ENCODE data around the gene KY.

KY gene

GRCh38 chr3:134667956-134668355, 17.1 kb upstream of the KY start:
- DNase-seq (ENCODE audit: low read depth, low spot score), result no peak

GRCh38 chr3:134667406-134667805, 16.6 kb upstream of the KY start:
- no peak for DNase-seq (ENCODE audit: low read depth, low spot score)

DNA sequence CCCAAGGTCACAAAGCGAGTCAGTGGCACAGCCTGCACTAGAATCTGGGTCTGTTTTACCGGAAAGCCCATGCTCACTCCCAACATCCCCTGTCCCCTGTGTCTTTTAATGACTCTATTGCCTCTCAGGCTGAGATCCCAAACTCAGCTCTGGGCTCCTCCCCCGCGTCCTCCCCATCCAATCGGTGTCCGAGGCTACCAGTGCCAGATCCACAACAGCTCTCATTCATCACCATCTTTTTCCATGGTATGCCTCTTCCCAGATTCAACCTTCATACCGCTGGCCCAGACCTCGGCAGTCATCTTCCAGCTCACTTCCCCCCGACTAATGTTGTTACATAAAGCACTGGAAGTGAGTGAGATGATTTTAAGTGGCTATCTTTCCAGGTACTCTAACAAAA, 16.1 kb upstream of the KY start:
- no peak for DNase-seq (ENCODE audit: low read depth, low spot score)

DNA sequence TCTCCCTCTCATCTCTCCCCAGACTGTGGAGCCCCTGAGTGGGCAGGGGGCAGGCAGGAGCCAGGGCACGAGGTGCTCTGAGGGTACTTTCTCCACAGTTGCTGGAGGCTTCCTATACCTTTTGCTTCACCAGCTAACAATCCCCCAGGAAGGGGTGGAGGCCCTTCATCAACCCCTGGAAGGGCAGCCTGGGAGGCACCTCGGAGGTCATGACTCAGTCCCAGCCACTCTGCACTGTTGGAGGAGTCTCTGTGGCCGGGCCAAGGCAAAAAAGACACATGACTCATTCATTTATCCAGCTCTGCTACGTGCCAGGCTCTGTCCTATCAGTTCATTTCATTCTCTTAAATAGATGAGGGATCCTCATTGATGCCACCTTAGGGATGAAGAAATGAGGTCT, 15.6 kb upstream of the KY start:
- DNase-seq (ENCODE audit: low read depth, low spot score), result no peak

GRCh38 chr3:134666052-134666451, 15.2 kb upstream of the KY start:
- DNase-seq (ENCODE audit: low read depth, low spot score), result no peak

GRCh38 chr3:134665243-134665642, 14.4 kb upstream of the KY start:
- DNase-seq (ENCODE audit: low read depth, low spot score), result no peak

- no peak for DNase-seq (ENCODE audit: low read depth, low spot score)
These were observed 13.1 kb upstream of the KY start for GRCh38 chr3:134663721-134664456.

DNA sequence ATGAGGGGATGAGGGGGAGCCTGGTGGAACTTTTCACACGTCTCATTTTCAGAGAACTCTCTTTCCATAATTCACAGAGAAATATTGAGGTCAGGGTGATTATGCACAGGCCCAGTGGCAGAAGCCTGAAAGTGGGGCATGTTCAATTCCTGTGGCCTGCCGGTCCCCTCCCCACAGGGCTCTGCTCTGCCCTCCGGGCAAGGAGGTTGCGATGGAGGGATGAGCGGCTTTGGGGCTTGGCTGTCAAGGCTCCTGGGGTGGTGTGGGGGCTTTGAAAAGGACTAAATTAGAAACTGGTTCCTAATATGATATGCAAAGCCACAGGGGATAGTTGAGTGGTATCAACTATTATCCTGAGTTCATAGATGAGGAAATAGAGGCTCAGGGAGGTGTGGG, 9.2 kb upstream of the KY start:
- no peak for DNase-seq (ENCODE audit: low read depth, low spot score)

DNA sequence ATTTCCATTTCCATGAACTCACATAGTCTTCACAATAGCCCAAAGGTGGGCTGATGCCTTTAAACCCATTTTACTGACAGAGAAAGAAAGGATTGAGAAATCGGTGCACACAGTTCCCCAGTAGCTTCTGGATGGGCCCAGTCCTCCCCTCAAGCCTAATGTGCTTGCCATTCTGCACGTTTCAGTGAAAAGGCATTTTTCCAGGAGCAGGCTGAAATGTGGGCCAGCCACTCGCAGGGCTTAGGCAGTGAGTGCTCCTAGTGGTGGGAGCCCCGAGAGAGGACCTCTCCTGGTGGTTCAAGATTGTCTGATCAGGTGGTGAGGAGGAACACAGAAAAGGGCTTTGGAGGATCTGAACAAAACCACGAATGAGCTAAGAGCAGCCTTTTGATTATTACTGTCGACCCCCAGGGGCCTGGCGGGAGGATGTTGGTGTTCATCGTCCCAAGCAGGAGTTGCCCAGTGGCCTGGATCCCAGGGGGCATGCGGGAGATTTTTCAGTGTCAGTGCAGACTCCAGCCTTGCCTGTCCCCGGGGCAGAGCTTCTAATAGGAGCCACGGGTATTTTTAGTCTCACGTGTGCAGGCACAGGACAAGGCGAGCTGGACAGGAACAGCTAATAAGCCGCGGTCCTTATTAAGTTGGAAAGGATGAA, 8.7 kb upstream of the KY start:
- no peak for DNase-seq (ENCODE audit: low read depth, low spot score)

DNA sequence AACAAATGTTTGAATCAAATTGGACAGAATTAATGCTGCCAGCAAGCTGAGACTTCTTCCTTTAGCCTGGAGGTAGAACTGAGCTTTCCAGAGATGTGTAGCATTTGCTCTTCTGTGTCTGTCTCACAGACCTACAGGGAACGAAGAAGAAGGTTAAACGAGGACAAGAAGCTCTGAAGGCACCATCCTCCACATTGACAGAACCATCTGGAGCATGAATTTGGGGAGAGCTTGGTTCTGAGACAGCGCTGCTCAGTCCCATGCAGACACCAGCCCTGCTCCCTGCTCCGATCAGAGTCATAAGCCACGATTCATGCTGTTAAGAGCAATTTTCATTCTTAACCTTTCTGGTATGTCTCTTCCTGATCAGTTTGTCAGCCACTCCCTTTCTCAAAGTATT, 7.7 kb upstream of the KY start:
- no peak for DNase-seq (ENCODE audit: low read depth, low spot score)

GRCh38 chr3:134656211-134656800, 5.5 kb upstream of the KY start:
- DNase-seq (ENCODE audit: low read depth, low spot score), result no peak

- DNase-seq (ENCODE audit: low read depth, low spot score), result no peak
These were observed 4.9 kb upstream of the KY start for GRCh38 chr3:134655706-134656105.

DNA sequence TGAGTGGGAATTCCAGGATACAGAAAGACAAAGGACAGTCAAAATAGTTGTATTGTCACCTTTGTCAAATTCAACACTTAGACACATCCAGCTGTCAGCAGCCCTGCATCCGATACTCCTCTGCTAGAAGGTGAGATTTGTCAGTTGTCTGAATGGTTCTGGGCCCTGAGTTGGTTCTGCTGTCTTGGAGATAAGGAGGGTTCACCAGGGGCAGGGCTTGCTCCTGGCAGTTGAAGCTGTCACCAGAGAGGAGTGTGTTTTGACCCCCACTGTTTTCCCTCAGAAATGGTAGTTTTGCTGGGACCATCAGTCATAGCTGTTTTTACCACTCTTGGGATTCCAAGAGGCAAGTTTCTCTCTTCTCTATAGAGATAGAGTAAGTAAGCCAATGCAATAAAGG, 3.2 kb upstream of the KY start:
- DNase-seq (ENCODE audit: low read depth, low spot score), result no peak

DNA sequence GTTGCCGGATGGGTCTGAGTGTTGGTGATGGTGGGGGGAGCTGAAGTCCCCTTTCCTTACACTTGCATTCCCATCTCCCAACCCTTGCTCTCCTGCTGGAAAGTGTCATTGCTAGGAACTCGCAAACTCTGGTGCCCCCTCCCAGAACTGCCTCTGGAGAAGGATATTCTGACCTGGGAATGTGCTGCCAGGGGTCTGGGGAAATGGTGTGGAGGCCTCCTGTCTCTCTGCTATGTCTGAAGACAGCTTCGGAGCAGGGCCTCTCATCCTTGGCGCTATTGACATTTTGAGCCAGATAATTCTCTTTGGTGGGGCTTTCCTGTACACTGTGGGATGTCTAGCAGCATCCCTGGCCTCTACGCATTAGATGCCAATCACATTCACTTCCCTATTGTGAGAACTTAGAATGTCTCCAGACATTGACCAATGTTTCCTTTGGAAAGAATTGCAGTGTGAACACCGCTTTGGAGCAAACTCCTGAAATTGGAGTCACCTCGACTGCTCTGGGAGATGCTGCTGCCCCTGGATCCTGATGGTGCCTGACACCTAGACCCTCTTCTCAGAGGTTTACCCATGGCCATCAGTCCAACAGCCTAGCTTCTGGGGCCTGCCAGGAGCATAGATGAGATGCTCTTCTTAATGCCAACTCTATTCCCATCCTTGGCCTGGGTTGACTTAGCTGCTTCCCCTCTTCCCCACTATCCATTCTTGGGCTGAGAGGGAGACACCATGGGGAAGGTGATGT, 2.2 kb upstream of the KY start:
- no peak for DNase-seq (ENCODE audit: low read depth, low spot score)

GRCh38 chr3:134652409-134652831, 1.6 kb upstream of the KY start:
- DNase-seq (ENCODE audit: low read depth, low spot score), result no peak

DNA sequence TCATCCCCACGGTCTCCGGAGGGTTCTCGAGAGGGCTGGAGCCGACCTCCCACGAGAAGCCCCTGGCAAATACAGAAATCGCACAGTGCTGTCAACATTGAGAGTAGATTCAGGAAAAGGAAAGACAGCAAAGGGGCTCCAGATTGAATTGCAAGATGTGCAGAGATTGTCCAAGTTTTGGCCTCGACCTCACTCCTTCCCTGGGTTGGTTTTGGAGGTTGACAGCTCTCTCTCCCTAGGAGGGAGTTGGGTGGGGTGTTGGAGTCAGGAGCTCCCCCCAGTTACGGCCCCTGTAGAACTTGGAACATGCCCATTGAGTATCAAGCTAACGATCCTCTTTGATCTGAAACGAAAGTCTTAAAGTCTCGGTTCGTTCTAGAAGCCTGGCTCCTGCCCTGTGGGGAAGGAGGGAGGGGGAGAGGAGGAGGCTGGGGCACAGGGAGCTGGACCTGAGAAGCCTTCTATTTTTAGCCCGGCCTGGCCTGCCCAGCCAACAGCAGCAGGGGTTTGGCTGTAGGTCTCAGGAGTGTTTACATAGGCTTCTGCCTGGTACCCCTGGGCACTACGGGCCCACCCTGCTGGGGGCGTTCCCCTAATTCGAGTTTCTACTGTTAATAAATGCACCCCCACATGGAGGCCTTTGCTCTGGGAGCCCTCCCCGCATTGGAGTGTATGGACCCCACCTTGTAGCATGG, 672 bp upstream of the KY start:
- DNase-seq (ENCODE audit: low read depth, low spot score), result no peak

DNA sequence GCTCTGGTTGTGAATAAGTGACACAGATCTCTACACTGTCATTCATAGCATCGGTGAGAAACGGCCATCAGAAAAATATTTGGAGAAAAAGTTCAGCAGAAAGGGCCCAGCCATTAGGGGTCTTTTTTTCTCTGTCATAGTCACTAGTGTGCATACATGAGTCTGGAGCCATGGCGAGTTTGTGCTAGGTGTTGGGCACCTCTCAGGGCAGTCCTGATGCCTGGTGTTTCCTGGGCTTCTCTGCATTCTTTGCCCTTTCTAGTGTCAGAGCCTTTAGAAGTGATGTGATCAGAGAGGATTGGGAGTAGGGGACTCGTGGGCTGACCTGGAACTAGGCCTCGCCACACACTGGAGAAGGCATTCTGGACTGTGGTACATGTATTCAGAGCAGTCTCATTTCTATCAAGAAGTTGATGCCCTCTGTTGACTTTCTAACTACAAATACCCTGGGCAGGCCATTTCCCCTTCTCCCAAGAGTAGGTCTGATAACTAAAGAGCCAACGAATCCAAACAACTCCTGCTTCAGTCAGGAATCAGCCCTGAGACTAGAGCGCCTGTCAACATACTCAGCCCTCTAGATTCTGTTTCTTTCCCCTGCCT, 1.6 kb downstream of the KY start:
- no peak for DNase-seq (ENCODE audit: low read depth, low spot score)

DNA sequence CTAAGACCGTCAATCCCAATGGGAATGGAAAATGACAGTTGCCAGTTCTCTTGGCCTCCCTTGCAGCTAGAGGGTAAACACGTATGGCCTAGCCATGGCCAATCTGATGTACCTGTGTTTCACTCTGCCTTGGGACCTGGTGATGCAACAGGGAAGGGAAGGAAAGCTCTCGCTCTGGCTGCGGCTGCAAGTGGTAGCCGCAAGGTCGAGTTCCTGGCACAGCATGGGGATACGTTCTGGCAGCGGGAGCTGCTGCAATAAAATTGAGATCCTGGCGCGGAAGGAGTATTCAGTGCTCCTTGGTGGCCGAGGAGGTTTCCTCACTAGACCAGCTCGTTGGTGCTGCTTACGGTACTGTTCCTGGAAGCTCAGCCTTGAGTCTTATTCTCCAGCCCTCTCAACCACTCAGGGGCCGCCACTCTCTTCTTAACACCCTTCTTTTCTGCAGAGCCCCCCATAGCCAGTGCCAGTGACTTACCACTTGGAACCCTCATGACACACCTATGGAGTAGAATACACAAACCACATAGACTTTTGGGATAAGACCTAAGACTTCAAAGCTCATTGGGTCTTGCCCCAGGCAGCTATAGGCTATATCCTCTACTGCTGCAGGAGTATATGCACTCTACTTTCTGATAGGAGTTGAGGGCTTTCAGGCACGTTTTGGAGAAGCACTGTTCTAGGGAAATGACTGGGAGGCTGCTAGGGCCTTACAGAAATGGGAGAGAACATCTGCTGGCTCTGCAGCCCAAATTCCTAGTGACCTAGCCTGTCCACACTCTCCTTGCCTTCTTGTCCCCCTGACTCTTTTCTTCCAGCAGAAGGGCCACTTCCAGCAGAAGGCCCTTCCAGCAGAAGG, 2.7 kb downstream of the KY start:
- no peak for DNase-seq (ENCODE audit: low read depth, low spot score)

- DNase-seq (ENCODE audit: low read depth, low spot score), result no peak
These were observed 4.7 kb downstream of the KY start for GRCh38 chr3:134646086-134646485.

GRCh38 chr3:134645515-134645914, 5.3 kb downstream of the KY start:
- DNase-seq (ENCODE audit: low read depth, low spot score), result no peak

Data from activated CD4-positive, CD25-positive, alpha-beta regulatory T cell treated with anti-CD3 and anti-CD28 coated beads, Interleukin-2, amount 50 U/mL, for 16 hours (primary cell).